Neural cell (in vitro differentiated cells): ENCODE data around the gene CLK4. TPM values are rescaled to one million over a fixed set of nuclear protein-coding genes. Genes with fewer than 3 reads are reported as not detected.
A peak's percentile ranks its signal among the peaks of the same experiment; 100 is the strongest.

ENCODE experiments used
- H2AFZ ChIP-seq: fragments of 200-600, 300-800 bp; sonication (generic), shearing (Covaris generic); 2 replicates; pipeline ENCODE4 v1.6.0; 2014; ENCODE audit warnings: low read depth, mild to moderate bottlenecking, antibody characterized with exemption, low read length, moderate library complexity
- H3F3A ChIP-seq: fragments of 200-600 bp; shearing (Covaris generic); 2 replicates; pipeline ENCODE4 v1.6.1; 2016; ENCODE audit warnings: mild to moderate bottlenecking, moderate library complexity, mixed read lengths, antibody characterized with exemption, low read length; ENCODE audit not compliant: insufficient read depth, poor library complexity, severe bottlenecking
- H3K27ac ChIP-seq: fragments of 200-600, 300-800 bp; sonication (generic), shearing (Covaris generic); 2 replicates; pipeline ENCODE4 v1.5.1; 2014; ENCODE audit warnings: mild to moderate bottlenecking, low read length, moderate library complexity
- H3K27me3 ChIP-seq: fragments of 300-800, 200-600 bp; sonication (generic), shearing (Covaris generic); 2 replicates; pipeline ENCODE4 v1.6.0; 2014; ENCODE audit warnings: mild to moderate bottlenecking, low read depth, low read length, moderate library complexity; ENCODE audit not compliant: insufficient read depth
- H3K36me3 ChIP-seq: fragments of 300-800, 200-600 bp; sonication (generic), shearing (Covaris generic); 2 replicates; pipeline ENCODE4 v1.5.1; 2014; ENCODE audit warnings: mild to moderate bottlenecking, antibody characterized with exemption, low read length, moderate library complexity; ENCODE audit not compliant: insufficient read depth
- H3K4me2 ChIP-seq: fragments of 300-800, 200-600 bp; sonication (generic), shearing (Covaris generic); 2 replicates; pipeline ENCODE4 v1.6.0; 2014; ENCODE audit warnings: mild to moderate bottlenecking, low read length
- H3K4me3 ChIP-seq: fragments of 300-800, 200-600 bp; sonication (generic), shearing (Covaris generic); 2 replicates; pipeline ENCODE4 v1.5.1; 2014; ENCODE audit warnings: mild to moderate bottlenecking, low read length, moderate library complexity
- H3K79me2 ChIP-seq: fragments of 200-600 bp; shearing (Covaris generic); replicated peaks from 2 replicates; pipeline ENCODE4 v1.6.0; 2014; ENCODE audit warnings: mild to moderate bottlenecking, low read length, moderate library complexity; ENCODE audit not compliant: insufficient read depth
- H3K9ac ChIP-seq: fragments of 300-800, 200-600 bp; sonication (generic), shearing (Covaris generic); 2 replicates; pipeline ENCODE4 v1.6.1; 2016; ENCODE audit warnings: mild to moderate bottlenecking, low read length, mixed read lengths
- H3K9me2 ChIP-seq: fragments of 200-600 bp; shearing (Covaris generic); 2 replicates; pipeline ENCODE4 v1.6.1; 2016; ENCODE audit warnings: mild to moderate bottlenecking, low read length, mixed read lengths; ENCODE audit not compliant: insufficient read depth
- H3K9me3 ChIP-seq: fragments of 200-600, 300-800 bp; sonication (generic), shearing (Covaris generic); 2 replicates; pipeline ENCODE4 v1.6.1; 2016; ENCODE audit warnings: mild to moderate bottlenecking, mixed run types, low read length, moderate library complexity, mixed read lengths
- H4K20me1 ChIP-seq: fragments of 200-600 bp; shearing (Covaris generic); 2 replicates; pipeline ENCODE4 v1.6.1; 2016; ENCODE audit warnings: mild to moderate bottlenecking, mixed run types; ENCODE audit not compliant: insufficient read depth
- CTCF ChIP-seq: fragments of 450-650 bp; IDR thresholded peaks from 2 replicates; pipeline ENCODE4 v1.5.1; 2014; ENCODE audit warnings: antibody characterized with exemption, mild to moderate bottlenecking, moderate library complexity; ENCODE audit not compliant: poor library complexity, severe bottlenecking
- EP300 ChIP-seq: fragments of 450-650 bp; conservative IDR thresholded peaks from 2 replicates; pipeline ENCODE4 v1.6.1; 2014; ENCODE audit warnings: antibody characterized with exemption, mild to moderate bottlenecking, moderate library complexity; ENCODE audit not compliant: poor library complexity, severe bottlenecking
- EZH2 ChIP-seq: fragments of 200-600, 300-800 bp; shearing (Covaris generic), sonication (generic); IDR thresholded peaks from 2 replicates; pipeline ENCODE4 v1.6.1; 2014; ENCODE audit warnings: antibody characterized with exemption, low read length, borderline replicate concordance, mild to moderate bottlenecking; ENCODE audit not compliant: insufficient read depth, poor library complexity, severe bottlenecking
- MXI1 ChIP-seq: fragments of 450-650 bp; conservative IDR thresholded peaks from 2 replicates; pipeline ENCODE4 v1.6.1; 2014; ENCODE audit warnings: antibody characterized with exemption, mild to moderate bottlenecking; ENCODE audit not compliant: poor library complexity, severe bottlenecking
- POLR2AphosphoS5 ChIP-seq: IDR thresholded peaks from 2 replicates; pipeline ENCODE4 v1.6.1; 2012
- RAD21 ChIP-seq: fragments of 450-650 bp; conservative IDR thresholded peaks from 2 replicates; pipeline ENCODE4 v1.6.1; 2014; ENCODE audit warnings: antibody characterized with exemption, mild to moderate bottlenecking, moderate library complexity
- REST ChIP-seq: IDR thresholded peaks from 2 replicates; pipeline ENCODE4 v1.6.1; 2012; ENCODE audit warnings: borderline replicate concordance
- SMC3 ChIP-seq: fragments of 450-650 bp; conservative IDR thresholded peaks from 2 replicates; pipeline ENCODE4 v1.6.1; 2014; ENCODE audit warnings: antibody characterized with exemption, mild to moderate bottlenecking, moderate library complexity; ENCODE audit not compliant: poor library complexity
- TAF1 ChIP-seq: IDR thresholded peaks from 2 replicates; pipeline ENCODE4 v1.6.1; 2012; ENCODE audit warnings: low read depth
- polyA plus RNA-seq: library from polyadenylated mRNA; depleted of rRNA; stranded (reverse); fragments of >200 nt; gene quantifications from 2 replicates; pipeline ENCODE4 v1.2.3, GENCODE V29; 2014

Gene CLK4
- polyA plus RNA-seq, 1 donor from 2014 or later = 115 TPM

GRCh38 chr5:178569485-178569884, 57.4 kb downstream of the CLK4 start:
- H3K79me2 ChIP-seq = no peaks in the 10 kb centered on the region

GRCh38 chr5:178564811-178565550, 61.9 kb downstream of the CLK4 start:
- H3K4me2 ChIP-seq = no peak overlapping the region
- no peaks in the 10 kb centered on the region for H3K36me3 ChIP-seq
- TF ChIP-seq REST (peak; percentile 61), POLR2AphosphoS5 (peak; percentile 58), RAD21 (no peak)
- no peaks in the 10 kb centered on the region for H3K9me2 ChIP-seq
- no peak overlapping the region for H3K27ac ChIP-seq
- H2AFZ ChIP-seq = no peak overlapping the region
- no peak overlapping the region for H3K4me3 ChIP-seq
- H3K79me2 ChIP-seq = no peaks in the 10 kb centered on the region
- H3K27me3 ChIP-seq = no peaks in the 10 kb centered on the region
- H3K9ac ChIP-seq = no peak overlapping the region
- H3F3A ChIP-seq = no peaks in the 10 kb centered on the region
- no peaks in the 10 kb centered on the region for H4K20me1 ChIP-seq
- no peaks in the 10 kb centered on the region for H3K9me3 ChIP-seq

More at GRCh38 chr5:178569485-178569884, 57.4 kb downstream of the CLK4 start:
- Histone ChIP-seq H2AFZ (no peak overlapping the region), H3K27ac (no peak overlapping the region), H3K27me3 (peaks cover under 1% of the 10 kb centered on the region), H3K4me3 (no peak overlapping the region), H3K9me2 (no peaks in the 10 kb centered on the region), H3K9me3 (no peaks in the 10 kb centered on the region), H3K36me3 (no peaks in the 10 kb centered on the region), H3K4me2 (no peak overlapping the region), H3F3A (no peaks in the 10 kb centered on the region), H4K20me1 (no peaks in the 10 kb centered on the region), H3K9ac (no peak overlapping the region)
- TF ChIP-seq POLR2AphosphoS5 (no peak), REST (no peak), RAD21 (no peak), SMC3 (no peak), CTCF (no peak), TAF1 (no peak), EP300 (no peak), MXI1 (no peak), EZH2 (no peak)
